ENCODE results near the gene UPK3BL2. TPM values are rescaled to one million over a fixed set of nuclear protein-coding genes. Genes with fewer than 3 reads are reported as not detected.

Gene UPK3BL2, protein sequence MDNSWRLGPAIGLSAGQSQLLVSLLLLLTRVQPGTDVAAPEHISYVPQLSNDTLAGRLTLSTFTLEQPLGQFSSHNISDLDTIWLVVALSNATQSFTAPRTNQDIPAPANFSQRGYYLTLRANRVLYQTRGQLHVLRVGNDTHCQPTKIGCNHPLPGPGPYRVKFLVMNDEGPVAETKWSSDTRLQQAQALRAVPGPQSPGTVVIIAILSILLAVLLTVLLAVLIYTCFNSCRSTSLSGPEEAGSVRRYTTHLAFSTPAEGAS
- 0.96 and 1.7 TPM in 2 replicates for total RNA-seq

DNA sequence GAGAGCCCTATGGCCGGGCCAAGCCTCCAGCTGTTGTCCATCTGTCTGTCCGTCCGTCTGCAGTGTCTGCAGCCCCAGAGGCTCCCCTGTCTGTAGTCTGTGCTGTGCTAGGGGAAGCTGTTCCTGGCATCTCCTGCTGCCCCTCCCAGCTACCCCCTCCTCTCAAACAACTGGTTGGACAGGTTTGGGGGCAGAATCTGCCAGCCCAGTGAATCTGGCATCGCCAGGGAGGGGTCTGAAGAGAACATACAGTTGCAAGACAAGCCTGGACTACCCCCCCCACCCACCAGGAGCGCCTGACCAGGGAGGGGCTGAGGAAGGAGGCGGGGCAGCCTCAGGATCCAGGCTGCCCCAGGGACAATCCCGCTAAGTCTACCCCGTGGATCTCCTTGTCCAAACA is at the start of gene UPK3BL2:
Gene UPK3BL2, minus strand, starts transcription at position 101 of the 400 bp plus-strand sequence. Its CDS starts 60 bp downstream, at position 41.

DNA sequence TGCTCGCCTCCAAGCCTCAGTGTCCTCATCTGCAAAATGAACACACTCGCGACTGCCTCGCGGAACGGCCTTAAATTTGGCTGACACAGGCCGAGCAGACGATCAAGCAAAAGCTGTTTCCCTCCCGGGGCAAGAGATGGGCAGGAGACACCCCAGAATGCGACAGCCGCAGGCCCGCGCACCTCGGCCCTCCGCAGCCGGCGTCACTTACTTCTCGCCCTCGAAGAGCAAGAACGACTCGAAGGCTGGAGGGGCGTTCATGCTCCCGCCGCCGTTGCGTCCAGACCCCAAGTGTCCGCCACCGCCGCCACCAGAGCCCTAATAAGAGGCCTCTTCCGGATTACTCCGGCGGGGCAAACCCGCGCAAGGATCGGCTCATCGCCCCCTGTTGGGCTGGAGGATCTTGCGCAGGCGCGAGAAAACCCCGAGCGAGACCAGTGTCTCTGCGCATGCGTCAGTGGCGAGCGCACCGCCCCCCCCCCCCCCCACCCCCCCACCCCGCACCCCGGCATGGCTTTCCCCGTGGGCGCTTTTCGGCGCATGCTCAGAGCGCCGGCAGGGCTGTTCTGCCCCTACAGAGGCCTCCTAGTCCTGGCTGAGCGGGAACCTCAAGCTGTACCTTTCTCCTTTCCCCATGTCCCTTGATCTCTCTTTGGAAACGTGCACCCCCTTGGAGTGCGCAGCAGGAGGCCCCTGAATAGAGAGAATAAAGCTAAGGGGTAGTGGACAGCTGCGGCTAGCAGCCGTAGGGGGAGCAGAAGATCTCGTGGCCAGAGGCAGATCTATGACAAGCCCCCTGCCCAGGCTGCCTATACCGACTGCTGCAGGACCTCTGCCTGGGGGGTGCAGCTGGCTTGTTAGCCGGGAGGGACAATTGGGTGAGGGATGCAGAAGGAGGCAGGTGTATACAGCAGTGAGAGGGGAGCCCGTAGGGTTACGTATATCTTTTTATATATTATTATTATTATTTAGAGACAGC is 29.1 kb upstream of the UPK3BL2 start, which contains the start of gene POLR2J3:
Gene POLR2J3, minus strand, starts transcription at position 323 of the 979 bp plus-strand sequence. Its CDS starts 62 bp downstream, at position 261.

DNA sequence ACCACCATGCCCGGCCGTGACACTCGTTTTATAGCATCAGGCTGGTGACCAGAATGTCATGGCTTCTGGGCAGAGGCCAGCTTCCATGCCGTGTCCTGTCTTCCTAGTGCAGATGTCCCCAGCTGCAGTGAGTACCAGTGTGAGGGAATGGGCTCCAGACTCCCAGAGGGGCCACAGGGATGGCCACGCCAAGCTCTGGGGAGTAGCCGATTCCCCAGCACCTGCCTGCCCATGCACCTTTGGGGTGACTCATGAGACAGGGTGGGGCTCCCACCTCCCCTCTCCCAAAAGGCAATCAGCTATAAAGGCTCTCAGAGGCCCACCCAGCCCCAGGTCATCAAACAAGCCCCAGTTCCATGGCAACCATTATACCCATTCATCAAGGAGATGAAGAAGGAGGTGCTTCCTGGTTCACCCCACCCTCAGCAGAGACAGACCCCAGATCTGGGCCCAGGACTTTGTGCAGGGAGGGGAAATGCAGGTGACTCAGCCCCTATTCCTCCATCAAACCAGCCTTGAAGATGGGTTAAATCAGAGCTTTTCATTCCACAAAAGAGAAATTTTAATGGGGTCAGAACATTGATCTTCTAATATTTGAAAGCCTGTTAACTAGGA is 7.4 kb upstream of the UPK3BL2 start, which contains the start of gene SPDYE2:
Gene SPDYE2, plus strand, starts transcription at position 419 of the 615 bp plus-strand sequence. CDS start 2,030 bp downstream, outside the sequence.

DNA sequence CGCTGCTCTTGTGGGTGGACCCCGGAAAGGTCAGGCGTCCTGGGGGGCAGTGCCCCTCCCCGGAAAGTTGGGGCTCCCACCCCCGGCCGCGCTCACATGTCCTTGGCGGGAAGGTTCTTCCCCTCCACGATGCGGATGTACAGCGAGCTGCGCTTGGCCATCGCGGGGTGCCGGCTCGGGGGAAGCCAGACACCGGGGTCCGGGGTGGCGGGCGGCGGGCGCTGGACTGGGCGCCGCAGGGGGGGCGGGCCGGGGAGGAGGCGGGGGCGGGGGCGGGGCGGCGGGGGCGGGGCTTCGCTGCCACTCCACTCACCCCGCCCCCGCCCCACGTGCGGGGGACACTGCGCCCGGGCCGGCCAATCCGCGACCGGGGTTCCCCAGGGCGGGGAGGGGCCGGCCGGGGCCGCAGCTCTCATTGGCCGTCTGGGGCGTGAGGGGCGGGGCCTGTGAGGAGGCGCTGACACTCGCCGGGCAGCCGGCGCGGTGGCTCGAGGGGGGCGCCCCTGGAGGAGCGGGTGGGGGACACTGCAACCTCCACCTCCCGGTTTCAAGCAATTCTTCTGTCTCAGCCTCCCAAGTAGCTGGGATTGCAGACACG is 25.8 kb downstream of the UPK3BL2 start, which contains the start of gene RASA4B:
Gene RASA4B, minus strand, starts transcription at position 228 of the 598 bp plus-strand sequence. Its CDS starts 67 bp downstream, at position 161.

Other genes starting within 250 kb of the UPK3BL2 start
- not detected in 2 replicates for gene SPDYE6, start 187.3 kb downstream of the UPK3BL2 start, total RNA-seq
- gene PRKRIP1, start 147.3 kb downstream of the UPK3BL2 start, total RNA-seq: 13.8 and 20.9 TPM in 2 replicates
- 34.4 and 74.2 TPM in 2 replicates for gene ORAI2, start 110.1 kb downstream of the UPK3BL2 start, total RNA-seq
- 10.7 and 16.3 TPM in 2 replicates for gene ALKBH4, start 78.8 kb downstream of the UPK3BL2 start, total RNA-seq
- 13.5 and 22.8 TPM in 2 replicates for gene LRWD1, start 78.7 kb downstream of the UPK3BL2 start, total RNA-seq
- gene POLR2J, start 64.8 kb downstream of the UPK3BL2 start, total RNA-seq: 20.3 and 42.2 TPM in 2 replicates
- gene RASA4B, start 25.9 kb downstream of the UPK3BL2 start, total RNA-seq: 2.0 and 2.9 TPM in 2 replicates
- gene SPDYE2, start 7.5 kb upstream of the UPK3BL2 start, total RNA-seq: not detected in 2 replicates
- 17.6 and 18.9 TPM in 2 replicates for gene POLR2J3, start 28.9 kb upstream of the UPK3BL2 start, total RNA-seq
- gene RASA4, start 73.1 kb upstream of the UPK3BL2 start, total RNA-seq: 8.1 and 9.3 TPM in 2 replicates
- gene UPK3BL1, start 99.1 kb upstream of the UPK3BL2 start, total RNA-seq: 1.7 and 6.5 TPM in 2 replicates
- not detected in 2 replicates for gene SPDYE2B, start 106.6 kb upstream of the UPK3BL2 start, total RNA-seq
- gene POLR2J2, start 128.0 kb upstream of the UPK3BL2 start, total RNA-seq: 0.85 and 1.7 TPM in 2 replicates
- gene FAM185A, start 205.3 kb upstream of the UPK3BL2 start, total RNA-seq: 6.7 and 8.7 TPM in 2 replicates